Right lobe of liver (tissue), 4 donors: ENCODE results near the gene MN1.

ENCODE experiments used
- CTCF ChIP-seq, 4 donors: fragments of 200-600 bp in 3 of 4; fragments of 450-650 bp in 1 of 4; IDR thresholded peaks; one replicate each; pipeline versions ENCODE4 v1.5.1 to v1.8.0; 2016 to 2022; ENCODE audit warnings: antibody characterized with exemption in 4 of 4, mild to moderate bottlenecking in 2 of 4
- POLR2A ChIP-seq: fragments of 450-650 bp; IDR thresholded peaks from one replicate; pipeline ENCODE4 v1.6.1; 2017; ENCODE audit warnings: antibody characterized with exemption, mild to moderate bottlenecking
- donor health status: DM: no; HTN: no; CAD: no.
- donor health status: DM: no; HTN: no; CAD: no.
- donor health status: DM: no; HTN: yes; CAD: no.

- TF ChIP-seq POLR2A = no peak
- TF ChIP-seq CTCF (IDR thresholded peaks at IDR 0.05) = no peak
These were observed 4.6 kb downstream of the MN1 start for GRCh38 chr22:27796829-27797519.
